NT2/D1 (cell line): ENCODE measurements around the gene RIPOR3.

ENCODE experiments used
- DNase-seq: peaks from one replicate; pipeline ENCODE4 v3.0.0-alpha.2; 2011; ENCODE audit warnings: low read depth, low spot score
- H3K27me3 ChIP-seq: 2 replicates; pipeline ENCODE4 v1.6.0; 2011; ENCODE audit warnings: mild to moderate bottlenecking; ENCODE audit not compliant: insufficient read length, insufficient read depth
- H3K36me3 ChIP-seq: 2 replicates; pipeline ENCODE4 v1.6.1; 2011; ENCODE audit warnings: mild to moderate bottlenecking, low read length, mixed read lengths; ENCODE audit not compliant: insufficient read depth, insufficient read length
- H3K4me1 ChIP-seq: 2 replicates; pipeline ENCODE4 v1.5.1; 2011; ENCODE audit not compliant: insufficient read depth, insufficient read length
- H3K4me3 ChIP-seq: 2 replicates; pipeline ENCODE4 v1.5.1; 2011; ENCODE audit warnings: low read depth; ENCODE audit not compliant: insufficient read length
- H3K9ac ChIP-seq: 2 replicates; pipeline ENCODE4 v1.6.0; 2011; ENCODE audit warnings: low read depth; ENCODE audit not compliant: insufficient read length
- H3K9me3 ChIP-seq: 2 replicates; pipeline ENCODE4 v1.5.1; 2011; ENCODE audit warnings: mild to moderate bottlenecking, low read length; ENCODE audit not compliant: insufficient read depth
- SUZ12 ChIP-seq: IDR thresholded peaks from 2 replicates; pipeline ENCODE4 v1.6.1; 2011; ENCODE audit not compliant: insufficient read length, insufficient read depth; ENCODE audit errors: extremely low read depth
- YY1 ChIP-seq: IDR thresholded peaks from 2 replicates; pipeline ENCODE4 v1.6.1; 2011; ENCODE audit not compliant: insufficient read length, insufficient read depth
- ZNF274 ChIP-seq: IDR thresholded peaks from 2 replicates; pipeline ENCODE4 v1.6.1; 2011; ENCODE audit warnings: mild to moderate bottlenecking, low read depth, low read length

RIPOR3 gene

GRCh38 chr20:50635676-50636600 is 55.4 kb downstream of the RIPOR3 start:
- H3K4me1 ChIP-seq, result peaks cover 17% of the 10 kb centered on the region
- peak overlapping the region; percentile 39 for H3K9ac ChIP-seq
- H3K36me3 ChIP-seq, result no peaks in the 10 kb centered on the region
- H3K9me3 ChIP-seq, result no peaks in the 10 kb centered on the region
- peak overlapping the region; percentile 19 for H3K4me3 ChIP-seq
- TF ChIP-seq ZNF274, result no peak
- no peak for TF ChIP-seq YY1
- no peak for TF ChIP-seq SUZ12
- DNase-seq, result peak; percentile 77
- H3K27me3 ChIP-seq, result no peaks in the 10 kb centered on the region

GRCh38 chr20:50635014-50635557 is 56.3 kb downstream of the RIPOR3 start:
- peak overlapping the region; percentile 19 for H3K4me3 ChIP-seq
- H3K9ac ChIP-seq, result peak overlapping the region; percentile 39
- no peak for DNase-seq
- no peaks in the 10 kb centered on the region for H3K27me3 ChIP-seq
- no peaks in the 10 kb centered on the region for H3K9me3 ChIP-seq
- peaks cover 21% of the 10 kb centered on the region for H3K4me1 ChIP-seq
- TF ChIP-seq YY1 (no peak), SUZ12 (no peak), ZNF274 (no peak)
- no peaks in the 10 kb centered on the region for H3K36me3 ChIP-seq

GRCh38 chr20:50634191-50634590 is 57.2 kb downstream of the RIPOR3 start:
- no peak for DNase-seq
- Histone ChIP-seq H3K36me3 (no peaks in the 10 kb centered on the region), H3K27me3 (no peaks in the 10 kb centered on the region), H3K4me3 (no peak overlapping the region), H3K4me1 (peaks cover 26% of the 10 kb centered on the region), H3K9ac (no peak overlapping the region), H3K9me3 (no peaks in the 10 kb centered on the region)
- TF ChIP-seq YY1 (no peak), SUZ12 (no peak), ZNF274 (no peak)

- Histone ChIP-seq H3K9ac (peak overlapping the region; percentile 0), H3K36me3 (no peaks in the 10 kb centered on the region), H3K4me1 (peaks cover 30% of the 10 kb centered on the region), H3K27me3 (no peaks in the 10 kb centered on the region), H3K4me3 (no peak overlapping the region), H3K9me3 (no peaks in the 10 kb centered on the region)
- DNase-seq, result no peak
- TF ChIP-seq YY1, result no peak
- no peak for TF ChIP-seq ZNF274
- TF ChIP-seq SUZ12, result no peak
These were observed 58.0 kb downstream of the RIPOR3 start for GRCh38 chr20:50633361-50633760.

GRCh38 chr20:50632701-50633100 is 58.6 kb downstream of the RIPOR3 start:
- H3K9ac ChIP-seq, result no peak overlapping the region
- H3K4me3 ChIP-seq, result no peak overlapping the region
- no peak for DNase-seq
- H3K27me3 ChIP-seq, result no peaks in the 10 kb centered on the region
- TF ChIP-seq SUZ12, result no peak
- H3K36me3 ChIP-seq, result no peaks in the 10 kb centered on the region
- no peaks in the 10 kb centered on the region for H3K9me3 ChIP-seq
- peaks cover 34% of the 10 kb centered on the region for H3K4me1 ChIP-seq

GRCh38 chr20:50632236-50632635 is 59.1 kb downstream of the RIPOR3 start:
- Histone ChIP-seq H3K9ac (no peak overlapping the region), H3K36me3 (no peaks in the 10 kb centered on the region), H3K27me3 (no peaks in the 10 kb centered on the region), H3K4me3 (no peak overlapping the region), H3K4me1 (peaks cover 34% of the 10 kb centered on the region), H3K9me3 (no peaks in the 10 kb centered on the region)
- no peak for DNase-seq
- TF ChIP-seq YY1, result no peak
- no peak for TF ChIP-seq SUZ12
- TF ChIP-seq ZNF274, result no peak

GRCh38 chr20:50630578-50631263 is 60.6 kb downstream of the RIPOR3 start:
- H3K9ac ChIP-seq, result no peak overlapping the region
- no peak for TF ChIP-seq ZNF274
- TF ChIP-seq SUZ12, result no peak
- TF ChIP-seq YY1, result no peak
- H3K36me3 ChIP-seq, result no peaks in the 10 kb centered on the region
- no peaks in the 10 kb centered on the region for H3K27me3 ChIP-seq
- no peak for DNase-seq
- no peaks in the 10 kb centered on the region for H3K9me3 ChIP-seq
- H3K4me1 ChIP-seq, result peaks cover 27% of the 10 kb centered on the region
- no peak overlapping the region for H3K4me3 ChIP-seq
